Activated naive CD4-positive, alpha-beta T cell treated with Interleukin-2 at 50 U/mL for 16 hours (primary cell): Measurements from ENCODE around the gene SHC4.
A peak's percentile ranks its signal among the peaks of the same experiment; 100 is the strongest.
"Not testable (repeated sequence)": the region's sequence is repeated elsewhere in the genome, so short reads cannot be mapped to it uniquely, and the experiment has no call there.

Experiments used
- DNase-seq: peaks from one replicate; pipeline ENCODE4 v3.0.0-alpha.2; 2020

SHC4 gene

GRCh38 chr15:48877630-48878595 is 85.8 kb downstream of the SHC4 start, which contains the start of gene EID1:
EID1 (plus strand) TSS chr15:48878134; CDS start chr15:48878177, 43 bp downstream.
- peak; percentile 94 for DNase-seq

GRCh38 chr15:48876057-48876456 is 87.7 kb downstream of the SHC4 start:
- DNase-seq, result no peak

GRCh38 chr15:48875241-48875960 is 88.3 kb downstream of the SHC4 start:
- no peak for DNase-seq

GRCh38 chr15:48872632-48873031 is 91.1 kb downstream of the SHC4 start:
- no peak for DNase-seq

GRCh38 chr15:48871542-48871941 is 92.2 kb downstream of the SHC4 start:
- DNase-seq, result no peak

- no peak for DNase-seq
These were observed 93.8 kb downstream of the SHC4 start for GRCh38 chr15:48869966-48870365.

GRCh38 chr15:48868536-48868935 is 95.2 kb downstream of the SHC4 start:
- DNase-seq, result no peak

GRCh38 chr15:48868023-48868422 is 95.7 kb downstream of the SHC4 start:
- DNase-seq, result no peak

GRCh38 chr15:48866141-48866563 is 97.6 kb downstream of the SHC4 start:
- DNase-seq, result no peak

GRCh38 chr15:48865370-48866079 is 98.2 kb downstream of the SHC4 start:
- DNase-seq, result no peak

- no peak for DNase-seq
These were observed 101.0 kb downstream of the SHC4 start for GRCh38 chr15:48862705-48863104.

- peak; percentile 11 for DNase-seq
These were observed 101.8 kb downstream of the SHC4 start for GRCh38 chr15:48861813-48862431.

- DNase-seq, result no peak
These were observed 104.3 kb downstream of the SHC4 start for GRCh38 chr15:48859426-48859825.

- DNase-seq, result no peak
These were observed 105.3 kb downstream of the SHC4 start for GRCh38 chr15:48858401-48858800.

GRCh38 chr15:48856942-48857341 is 106.8 kb downstream of the SHC4 start:
- no peak for DNase-seq

- no peak for DNase-seq
These were observed 107.9 kb downstream of the SHC4 start for GRCh38 chr15:48855501-48856440.

GRCh38 chr15:48854434-48854833 is 109.3 kb downstream of the SHC4 start:
- DNase-seq, result not testable (repeated sequence)

GRCh38 chr15:48851956-48852355 is 111.8 kb downstream of the SHC4 start:
- DNase-seq, result no peak

- DNase-seq, result no peak
These were observed 113.1 kb downstream of the SHC4 start for GRCh38 chr15:48850648-48851047.

- DNase-seq, result no peak
These were observed 118.6 kb downstream of the SHC4 start for GRCh38 chr15:48845123-48845522.

- no peak for DNase-seq
These were observed 121.2 kb downstream of the SHC4 start for GRCh38 chr15:48842501-48842900.

- DNase-seq, result no peak
These were observed 129.0 kb downstream of the SHC4 start for GRCh38 chr15:48834756-48835155.
